ENCODE data around the gene HAGH. TPM values are rescaled to one million over a fixed set of nuclear protein-coding genes. Genes with fewer than 3 reads are reported as not detected.

The HAGH gene
- polyA plus RNA-seq, 1 donor from 2014 or later: 163 TPM

DNA sequence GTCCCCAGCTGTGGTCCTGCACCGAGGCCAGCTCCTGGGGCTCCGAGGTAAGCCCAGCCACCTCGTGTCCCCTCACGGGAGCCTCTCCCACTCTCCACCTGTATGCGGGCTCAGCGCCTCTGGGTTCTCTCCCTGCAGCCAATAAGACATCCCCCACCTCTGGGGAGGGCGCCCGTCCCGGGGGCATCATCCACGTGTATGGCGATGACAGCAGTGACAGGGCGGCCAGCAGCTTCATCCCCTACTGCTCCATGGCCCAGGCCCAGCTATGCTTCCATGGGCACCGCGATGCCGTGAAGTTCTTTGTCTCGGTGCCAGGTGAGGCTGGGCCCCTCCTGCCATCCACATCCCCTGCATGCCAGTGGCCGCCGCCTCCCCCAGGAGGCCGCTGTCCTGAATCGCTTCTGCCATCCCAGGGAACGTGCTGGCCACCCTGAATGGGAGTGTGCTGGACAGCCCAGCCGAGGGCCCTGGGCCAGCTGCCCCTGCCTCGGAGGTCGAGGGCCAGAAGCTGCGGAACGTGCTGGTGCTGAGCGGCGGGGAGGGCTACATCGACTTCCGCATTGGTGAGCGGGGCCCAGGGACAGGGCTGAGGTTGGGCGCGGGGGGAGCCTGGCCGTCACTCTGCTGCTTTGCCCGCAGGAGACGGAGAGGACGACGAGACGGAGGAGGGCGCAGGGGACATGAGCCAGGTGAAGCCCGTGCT is 58.4 kb downstream of the HAGH start:
- Histone ChIP-seq H4K20me1 (ENCODE audit: insufficient read depth) (no peaks in the 10 kb centered on the region), H3F3A (ENCODE audit: insufficient read depth, low read length, poor library complexity, severe bottlenecking) (no peaks in the 10 kb centered on the region), H2AFZ (ENCODE audit: low read depth, low read length) (no peak overlapping the region), H3K9me2 (ENCODE audit: insufficient read depth, low read length) (no peaks in the 10 kb centered on the region), H3K27me3 (ENCODE audit: insufficient read depth, low read depth, low read length) (no peaks in the 10 kb centered on the region), H3K79me2 (replicated peaks; ENCODE audit: insufficient read depth, low read length) (no peaks in the 10 kb centered on the region), H3K27ac (ENCODE audit: low read length) (no peak overlapping the region), H3K9me3 (ENCODE audit: low read length) (no peaks in the 10 kb centered on the region), H3K9ac (ENCODE audit: low read length) (no peak overlapping the region), H3K4me3 (ENCODE audit: low read length) (no peak overlapping the region), H3K4me2 (ENCODE audit: low read length) (no peak overlapping the region), H3K36me3 (ENCODE audit: insufficient read depth, low read length) (no peaks in the 10 kb centered on the region)
- TF ChIP-seq SMC3 (conservative IDR thresholded peaks at IDR 0.05; ENCODE audit: poor library complexity) (no peak), EP300 (conservative IDR thresholded peaks at IDR 0.05; ENCODE audit: poor library complexity, severe bottlenecking) (no peak)
- TF ChIP-seq, protein P1, sequence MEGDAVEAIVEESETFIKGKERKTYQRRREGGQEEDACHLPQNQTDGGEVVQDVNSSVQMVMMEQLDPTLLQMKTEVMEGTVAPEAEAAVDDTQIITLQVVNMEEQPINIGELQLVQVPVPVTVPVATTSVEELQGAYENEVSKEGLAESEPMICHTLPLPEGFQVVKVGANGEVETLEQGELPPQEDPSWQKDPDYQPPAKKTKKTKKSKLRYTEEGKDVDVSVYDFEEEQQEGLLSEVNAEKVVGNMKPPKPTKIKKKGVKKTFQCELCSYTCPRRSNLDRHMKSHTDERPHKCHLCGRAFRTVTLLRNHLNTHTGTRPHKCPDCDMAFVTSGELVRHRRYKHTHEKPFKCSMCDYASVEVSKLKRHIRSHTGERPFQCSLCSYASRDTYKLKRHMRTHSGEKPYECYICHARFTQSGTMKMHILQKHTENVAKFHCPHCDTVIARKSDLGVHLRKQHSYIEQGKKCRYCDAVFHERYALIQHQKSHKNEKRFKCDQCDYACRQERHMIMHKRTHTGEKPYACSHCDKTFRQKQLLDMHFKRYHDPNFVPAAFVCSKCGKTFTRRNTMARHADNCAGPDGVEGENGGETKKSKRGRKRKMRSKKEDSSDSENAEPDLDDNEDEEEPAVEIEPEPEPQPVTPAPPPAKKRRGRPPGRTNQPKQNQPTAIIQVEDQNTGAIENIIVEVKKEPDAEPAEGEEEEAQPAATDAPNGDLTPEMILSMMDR (IDR thresholded peaks at IDR 0.05; ENCODE audit: poor library complexity, severe bottlenecking): no peak

- no peak overlapping the region for H3K27ac ChIP-seq (ENCODE audit: low read length)
- no peaks in the 10 kb centered on the region for H3K27me3 ChIP-seq (ENCODE audit: insufficient read depth, low read depth, low read length)
- H3F3A ChIP-seq (ENCODE audit: insufficient read depth, low read length, poor library complexity, severe bottlenecking): no peaks in the 10 kb centered on the region
- H2AFZ ChIP-seq (ENCODE audit: low read depth, low read length): no peak overlapping the region
- no peaks in the 10 kb centered on the region for H3K36me3 ChIP-seq (ENCODE audit: insufficient read depth, low read length)
- TF ChIP-seq TAF1 (IDR thresholded peaks at IDR 0.05; ENCODE audit: low read depth) (no peak), EZH2 (IDR thresholded peaks at IDR 0.05; ENCODE audit: borderline replicate concordance, insufficient read depth, low read length, poor library complexity, severe bottlenecking) (no peak), REST (IDR thresholded peaks at IDR 0.05; ENCODE audit: borderline replicate concordance) (no peak), SMC3 (conservative IDR thresholded peaks at IDR 0.05; ENCODE audit: poor library complexity) (no peak), EP300 (conservative IDR thresholded peaks at IDR 0.05; ENCODE audit: poor library complexity, severe bottlenecking) (no peak), RAD21 (conservative IDR thresholded peaks at IDR 0.05) (no peak), MXI1 (conservative IDR thresholded peaks at IDR 0.05; ENCODE audit: poor library complexity, severe bottlenecking) (no peak), POLR2AphosphoS5 (IDR thresholded peaks at IDR 0.05) (no peak)
- TF ChIP-seq, protein P1 (IDR thresholded peaks at IDR 0.05; ENCODE audit: poor library complexity, severe bottlenecking): no peak
- H3K9me3 ChIP-seq (ENCODE audit: low read length): no peaks in the 10 kb centered on the region
- H3K4me3 ChIP-seq (ENCODE audit: low read length): no peak overlapping the region
- H3K4me2 ChIP-seq (ENCODE audit: low read length): no peak overlapping the region
- no peak overlapping the region for H3K9ac ChIP-seq (ENCODE audit: low read length)
- H3K79me2 ChIP-seq (replicated peaks; ENCODE audit: insufficient read depth, low read length): no peaks in the 10 kb centered on the region
- no peaks in the 10 kb centered on the region for H4K20me1 ChIP-seq (ENCODE audit: insufficient read depth)
- no peaks in the 10 kb centered on the region for H3K9me2 ChIP-seq (ENCODE audit: insufficient read depth, low read length)
Measured at GRCh38 chr16:1767116-1767994, 59.3 kb downstream of the HAGH start.

All from neural cell (in vitro differentiated cells).